LNCaP clone FGC (cell line): ENCODE data around the gene TNC.

Experiments
- DNase-seq: peaks from one replicate; pipeline ENCODE4 v3.0.0-alpha.2; 2011; ENCODE audit warnings: low read depth
- H3K4me3 ChIP-seq: 2 replicates; pipeline ENCODE4 v1.5.1; 2011; ENCODE audit warnings: mild to moderate bottlenecking, low read depth, low read length, control low read depth
- CTCF ChIP-seq: IDR thresholded peaks from 2 replicates; pipeline ENCODE4 v1.5.1; 2012; ENCODE audit warnings: mild to moderate bottlenecking; ENCODE audit not compliant: control insufficient read depth, insufficient read depth; ENCODE audit errors: extremely low read depth

Gene TNC

GRCh38 chr9:115084157-115084556 lies 33.8 kb downstream of the TNC start:
- no peak for TF ChIP-seq CTCF
- no peak for DNase-seq
- H3K4me3 ChIP-seq, result no peak overlapping the region

- H3K4me3 ChIP-seq, result no peak overlapping the region
- DNase-seq, result no peak
- no peak for TF ChIP-seq CTCF
Measured at GRCh38 chr9:115080242-115080641, 37.7 kb downstream of the TNC start.

GRCh38 chr9:115079156-115079555 lies 38.8 kb downstream of the TNC start:
- no peak overlapping the region for H3K4me3 ChIP-seq
- no peak for TF ChIP-seq CTCF
- no peak for DNase-seq

GRCh38 chr9:115073456-115073855 lies 44.5 kb downstream of the TNC start:
- no peak for DNase-seq
- no peak overlapping the region for H3K4me3 ChIP-seq
- no peak for TF ChIP-seq CTCF

- no peak for DNase-seq
- TF ChIP-seq CTCF, result no peak
- H3K4me3 ChIP-seq, result no peak overlapping the region
Measured at GRCh38 chr9:115071176-115071575, 46.8 kb downstream of the TNC start.

- DNase-seq, result no peak
- TF ChIP-seq CTCF, result no peak
- no peak overlapping the region for H3K4me3 ChIP-seq
Measured at GRCh38 chr9:115069771-115070170, 48.2 kb downstream of the TNC start.

GRCh38 chr9:115069302-115069701 lies 48.7 kb downstream of the TNC start:
- no peak overlapping the region for H3K4me3 ChIP-seq
- no peak for TF ChIP-seq CTCF
- no peak for DNase-seq
